ENCODE measurements around the gene RHOT1.
"Not testable (repeated sequence)": the region's sequence is repeated elsewhere in the genome, so short reads cannot be mapped to it uniquely, and the experiment has no call there.

RHOT1 gene

DNA sequence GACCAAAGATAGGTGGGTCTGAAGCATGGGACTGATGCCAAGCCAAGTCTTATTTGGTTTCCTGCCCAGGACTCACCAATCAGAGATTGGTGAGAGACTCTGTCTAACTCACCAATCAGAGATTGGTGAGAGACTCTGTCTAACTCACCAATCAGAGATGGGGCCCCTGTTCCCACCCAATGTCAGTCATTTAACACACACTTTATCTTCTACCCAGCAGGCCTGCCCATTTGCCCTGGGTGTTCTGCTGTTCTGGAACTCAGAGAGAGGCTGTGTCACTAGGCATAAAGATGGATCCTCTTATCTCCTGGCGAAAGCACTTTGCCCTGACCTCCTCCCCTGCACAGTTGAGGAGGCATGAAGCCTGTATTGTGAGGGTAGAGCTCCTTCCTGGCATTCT lies 5.4 kb upstream of the RHOT1 start:
- no peak for DNase-seq (ENCODE audit: low spot score)
- in situ Hi-C loops (cut with MboI; ENCODE audit: low sequenced_read_pairs, unreplicated experiment): loop anchor here (25.0 kb wide), 1 partner anchor 125 kb away; the partner anchor contains the start of gene LRRC37B
- TF ChIP-seq, protein P1, sequence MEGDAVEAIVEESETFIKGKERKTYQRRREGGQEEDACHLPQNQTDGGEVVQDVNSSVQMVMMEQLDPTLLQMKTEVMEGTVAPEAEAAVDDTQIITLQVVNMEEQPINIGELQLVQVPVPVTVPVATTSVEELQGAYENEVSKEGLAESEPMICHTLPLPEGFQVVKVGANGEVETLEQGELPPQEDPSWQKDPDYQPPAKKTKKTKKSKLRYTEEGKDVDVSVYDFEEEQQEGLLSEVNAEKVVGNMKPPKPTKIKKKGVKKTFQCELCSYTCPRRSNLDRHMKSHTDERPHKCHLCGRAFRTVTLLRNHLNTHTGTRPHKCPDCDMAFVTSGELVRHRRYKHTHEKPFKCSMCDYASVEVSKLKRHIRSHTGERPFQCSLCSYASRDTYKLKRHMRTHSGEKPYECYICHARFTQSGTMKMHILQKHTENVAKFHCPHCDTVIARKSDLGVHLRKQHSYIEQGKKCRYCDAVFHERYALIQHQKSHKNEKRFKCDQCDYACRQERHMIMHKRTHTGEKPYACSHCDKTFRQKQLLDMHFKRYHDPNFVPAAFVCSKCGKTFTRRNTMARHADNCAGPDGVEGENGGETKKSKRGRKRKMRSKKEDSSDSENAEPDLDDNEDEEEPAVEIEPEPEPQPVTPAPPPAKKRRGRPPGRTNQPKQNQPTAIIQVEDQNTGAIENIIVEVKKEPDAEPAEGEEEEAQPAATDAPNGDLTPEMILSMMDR (IDR thresholded peaks at IDR 0.05; ENCODE audit: borderline replicate concordance, control extremely low read depth, extremely low read depth, insufficient read depth, missing control alignments): no peak

- DNase-seq (ENCODE audit: low spot score): not testable (repeated sequence)
- in situ Hi-C loops (cut with MboI; ENCODE audit: low sequenced_read_pairs, unreplicated experiment): loop anchor here (25.0 kb wide), 1 partner anchor 127 kb away; the partner anchor contains the start of gene LRRC37B
Observed at GRCh38 chr17:32139504-32139903, 2.8 kb upstream of the RHOT1 start.

DNA sequence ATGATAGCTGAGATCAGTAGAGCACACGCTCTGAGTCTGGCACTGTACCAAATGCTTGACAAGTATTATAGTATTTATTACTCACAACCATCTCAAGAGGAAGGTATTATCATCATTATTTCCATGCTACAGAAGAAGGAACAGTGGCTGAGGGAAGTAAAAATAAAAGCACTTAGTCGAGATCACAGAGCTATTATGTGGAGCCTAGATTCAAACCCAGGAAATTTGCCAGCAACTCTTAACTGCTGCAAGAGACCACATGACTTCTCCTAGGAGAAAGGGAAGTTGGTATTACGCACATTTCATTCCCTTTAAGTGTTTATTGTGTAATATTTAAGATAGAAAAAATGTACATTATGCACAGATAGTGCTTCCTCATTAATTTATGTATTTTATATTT lies 1.0 kb upstream of the RHOT1 start:
- in situ Hi-C loops (cut with MboI; ENCODE audit: low sequenced_read_pairs, unreplicated experiment): loop anchor here (25.0 kb wide), 1 partner anchor 129 kb away; the partner anchor contains the start of gene LRRC37B
- DNase-seq (ENCODE audit: low spot score): no peak
- TF ChIP-seq, protein P1 (IDR thresholded peaks at IDR 0.05; ENCODE audit: borderline replicate concordance, control extremely low read depth, extremely low read depth, insufficient read depth, missing control alignments): no peak

DNA sequence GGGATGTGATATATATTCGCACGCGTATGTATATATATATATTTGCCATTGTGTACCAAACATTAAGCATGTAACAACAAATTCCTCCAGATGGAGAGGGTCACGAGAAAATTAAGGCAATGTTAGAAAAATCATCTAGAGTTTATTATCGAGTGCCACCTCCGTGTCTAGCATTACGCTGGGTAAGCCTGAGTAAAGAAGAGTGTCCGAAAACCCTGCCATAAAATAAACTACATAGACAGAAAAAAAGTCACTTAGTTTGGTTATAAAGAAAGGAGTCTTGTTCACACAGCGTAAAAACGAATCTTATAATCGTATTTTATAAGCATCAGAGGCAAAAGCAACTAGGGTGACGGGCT lies 644 bp upstream of the RHOT1 start:
- in situ Hi-C loops (cut with MboI; ENCODE audit: low sequenced_read_pairs, unreplicated experiment): loop anchor here (25.0 kb wide), 1 partner anchor 129 kb away; the partner anchor contains the start of gene LRRC37B
- DNase-seq (ENCODE audit: low spot score): no peak
- TF ChIP-seq, protein P1 (IDR thresholded peaks at IDR 0.05; ENCODE audit: borderline replicate concordance, control extremely low read depth, extremely low read depth, insufficient read depth, missing control alignments): no peak

GRCh38 chr17:32142857-32143526 lies 690 bp downstream of the RHOT1 start:
- no peak for DNase-seq (ENCODE audit: low spot score)
- TF ChIP-seq, protein P1 (IDR thresholded peaks at IDR 0.05; ENCODE audit: borderline replicate concordance, control extremely low read depth, extremely low read depth, insufficient read depth, missing control alignments): no peak
- in situ Hi-C loops (cut with MboI; ENCODE audit: low sequenced_read_pairs, unreplicated experiment): loop anchor here (25.0 kb wide), 1 partner anchor 131 kb away; the partner anchor contains the start of gene LRRC37B

GRCh38 chr17:32143527-32143870 lies 1.2 kb downstream of the RHOT1 start:
- in situ Hi-C loops (cut with MboI; ENCODE audit: low sequenced_read_pairs, unreplicated experiment): loop anchor here (25.0 kb wide), 1 partner anchor 131 kb away; the partner anchor contains the start of gene LRRC37B
- TF ChIP-seq, protein P1 (IDR thresholded peaks at IDR 0.05; ENCODE audit: borderline replicate concordance, control extremely low read depth, extremely low read depth, insufficient read depth, missing control alignments): no peak
- DNase-seq (ENCODE audit: low spot score): no peak

GRCh38 chr17:32144442-32144841 lies 2.1 kb downstream of the RHOT1 start:
- DNase-seq (ENCODE audit: low spot score): not testable (repeated sequence)
- in situ Hi-C loops (cut with MboI; ENCODE audit: low sequenced_read_pairs, unreplicated experiment): loop anchor here (25.0 kb wide), 1 partner anchor 132 kb away; the partner anchor contains the start of gene LRRC37B

Measured in GM13976 (cell line).